GM19455 (cell line): ENCODE measurements around the gene GLI3.

Experiments
- ATAC-seq: cut with Tn5 transposase; IDR thresholded peaks from one replicate; pipeline ENCODE4 v1.9.1; 2021; ENCODE audit not compliant: unreplicated experiment

Gene GLI3

DNA sequence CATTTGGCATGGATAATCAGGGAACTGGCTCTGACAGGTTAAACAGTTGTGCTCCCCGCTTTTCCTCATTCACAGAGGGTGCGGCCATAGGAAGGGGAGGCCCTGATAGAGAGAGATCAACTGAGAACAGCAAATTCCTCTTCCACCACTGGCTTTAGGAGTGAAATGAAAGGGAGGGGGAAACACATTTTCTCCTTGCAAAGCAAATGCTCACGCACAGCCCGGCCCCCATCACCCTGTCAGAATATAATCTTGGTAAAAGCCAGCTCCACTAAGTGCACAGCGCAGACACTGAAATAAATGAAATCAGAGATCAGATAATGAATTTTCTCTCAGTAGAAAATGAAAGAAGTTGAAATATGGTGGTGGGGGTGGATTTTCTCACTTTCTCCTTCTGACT is 187.2 kb downstream of the GLI3 start:
- no peak for ATAC-seq

DNA sequence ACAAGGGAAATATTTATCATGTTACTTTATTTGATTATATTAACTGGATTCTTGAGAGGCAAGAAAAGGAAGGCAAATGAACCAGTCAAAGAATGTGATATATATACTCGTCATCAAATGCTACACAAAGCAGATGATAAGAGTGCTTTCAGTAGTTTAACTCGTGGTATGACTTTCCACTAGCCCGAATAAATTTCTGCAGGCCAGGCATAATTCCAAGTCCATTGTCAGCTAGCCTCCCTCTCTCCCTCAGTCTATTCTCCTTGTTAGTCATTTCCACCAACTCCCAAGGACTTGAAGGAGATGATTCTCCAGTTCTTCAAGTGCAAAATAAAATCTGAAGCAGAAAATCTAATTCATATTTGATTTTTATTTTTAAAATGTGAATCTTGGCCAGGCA is 190.5 kb downstream of the GLI3 start:
- ATAC-seq = no peak

DNA sequence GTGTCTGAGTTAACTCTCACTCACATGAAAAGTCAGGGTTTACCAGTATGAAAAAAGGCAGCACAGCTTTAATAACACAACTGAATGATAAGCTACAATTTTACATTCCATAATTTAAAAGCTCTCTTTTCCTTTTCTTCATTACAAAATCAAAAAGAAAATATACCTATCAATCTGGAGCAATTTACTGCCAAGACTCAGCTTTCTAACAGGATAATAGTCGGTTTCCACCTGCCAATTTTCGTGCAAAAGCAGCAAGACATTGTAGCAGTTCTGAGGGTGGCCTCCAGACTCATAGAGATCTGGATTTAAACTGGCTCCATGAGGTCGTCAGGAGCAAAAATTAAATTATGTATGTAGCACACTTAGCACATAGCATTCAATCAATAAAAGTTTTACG is 191.0 kb downstream of the GLI3 start:
- no peak for ATAC-seq

DNA sequence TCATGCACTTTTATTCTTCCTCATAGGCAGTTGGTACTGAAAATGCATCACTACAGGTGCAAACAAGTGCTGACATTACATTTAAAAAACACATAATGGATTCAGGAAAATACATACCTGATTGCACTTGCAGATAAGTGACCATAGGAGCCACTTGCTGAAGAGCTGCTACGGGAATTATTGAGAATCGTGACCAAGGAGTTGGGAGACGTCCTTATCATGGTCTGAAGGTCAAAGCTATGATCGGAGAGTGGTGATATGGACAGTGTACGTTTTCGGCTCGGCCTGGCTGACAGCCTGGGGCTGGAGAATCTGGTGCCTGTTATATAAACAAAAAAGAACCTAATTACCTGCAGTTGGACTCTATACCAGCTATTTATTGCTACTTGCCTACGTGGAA is 197.1 kb downstream of the GLI3 start:
- ATAC-seq = no peak

DNA sequence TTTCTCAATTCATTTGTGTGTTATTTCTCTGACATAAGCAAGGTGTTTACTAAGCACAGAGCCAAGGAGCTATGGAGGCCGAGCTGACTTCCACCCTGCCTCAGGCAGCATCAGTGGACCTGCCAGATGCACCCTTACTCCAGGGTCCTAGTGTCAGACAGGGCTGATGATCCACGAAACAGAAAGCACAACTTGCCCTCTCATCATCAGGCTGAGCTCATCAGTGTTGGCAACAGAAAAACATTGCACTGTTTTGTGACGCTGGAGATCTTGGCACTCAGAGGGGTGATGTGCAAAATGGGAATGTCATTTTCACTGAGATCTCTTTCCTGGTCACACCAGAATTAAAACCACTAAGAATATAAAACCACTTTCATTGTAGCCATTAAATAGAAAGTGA is 201.8 kb downstream of the GLI3 start:
- ATAC-seq = no peak

DNA sequence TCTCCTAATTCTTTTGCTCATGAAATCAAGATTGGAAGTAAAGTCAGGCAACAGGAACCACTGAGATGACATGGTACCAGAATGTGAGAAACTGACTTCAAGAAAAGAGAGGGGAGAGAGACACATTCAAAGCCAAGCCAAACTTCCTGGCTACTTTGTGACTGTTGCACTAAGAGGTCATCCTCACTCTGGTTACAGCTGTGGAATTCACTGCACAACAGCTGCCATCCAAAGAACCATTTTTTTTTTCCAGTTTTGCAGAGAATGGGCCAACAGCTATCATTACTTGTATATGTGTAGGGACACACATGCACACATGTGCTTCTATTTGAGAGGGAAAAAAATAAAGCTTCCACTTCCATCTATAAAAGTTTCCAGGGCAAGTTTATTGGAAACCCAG is 203.5 kb downstream of the GLI3 start:
- no peak for ATAC-seq

DNA sequence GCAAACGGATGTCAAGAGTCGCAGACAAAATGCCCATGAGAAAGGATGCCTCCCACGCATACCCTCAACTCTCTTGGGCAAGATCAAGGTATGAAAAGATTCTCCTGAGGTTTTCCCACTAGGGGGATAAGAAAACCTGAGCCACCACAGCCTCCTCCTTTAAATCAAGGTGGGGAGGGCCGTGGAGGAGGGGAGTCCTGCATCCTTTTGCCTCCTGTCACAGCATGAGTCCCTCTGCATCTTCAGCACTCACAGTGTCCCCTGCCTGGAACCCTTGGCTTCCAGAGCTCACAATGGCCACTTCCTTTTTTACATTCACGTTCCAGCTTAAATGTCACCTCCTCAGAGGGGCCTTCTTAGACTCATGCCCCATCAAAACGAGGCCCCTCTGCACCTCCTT is 207.6 kb downstream of the GLI3 start:
- no peak for ATAC-seq

DNA sequence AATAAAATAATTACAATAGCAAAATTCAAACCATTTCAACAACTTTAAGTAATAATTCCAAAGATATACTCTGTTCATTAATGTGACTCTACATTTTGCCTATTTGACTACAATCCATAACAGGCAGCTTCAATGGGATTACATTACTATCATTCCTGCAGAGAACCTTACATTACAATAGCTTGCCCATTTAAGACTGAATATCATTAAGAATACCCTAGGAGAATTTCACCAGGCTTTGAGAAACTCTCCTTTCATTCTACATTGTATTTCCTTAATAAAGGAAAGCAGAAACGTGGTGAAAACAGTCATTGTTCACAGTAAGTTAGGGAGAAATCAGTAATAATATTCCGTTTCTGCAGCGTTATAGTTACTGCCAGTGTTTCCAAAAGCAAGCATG is 209.5 kb downstream of the GLI3 start:
- ATAC-seq = no peak

DNA sequence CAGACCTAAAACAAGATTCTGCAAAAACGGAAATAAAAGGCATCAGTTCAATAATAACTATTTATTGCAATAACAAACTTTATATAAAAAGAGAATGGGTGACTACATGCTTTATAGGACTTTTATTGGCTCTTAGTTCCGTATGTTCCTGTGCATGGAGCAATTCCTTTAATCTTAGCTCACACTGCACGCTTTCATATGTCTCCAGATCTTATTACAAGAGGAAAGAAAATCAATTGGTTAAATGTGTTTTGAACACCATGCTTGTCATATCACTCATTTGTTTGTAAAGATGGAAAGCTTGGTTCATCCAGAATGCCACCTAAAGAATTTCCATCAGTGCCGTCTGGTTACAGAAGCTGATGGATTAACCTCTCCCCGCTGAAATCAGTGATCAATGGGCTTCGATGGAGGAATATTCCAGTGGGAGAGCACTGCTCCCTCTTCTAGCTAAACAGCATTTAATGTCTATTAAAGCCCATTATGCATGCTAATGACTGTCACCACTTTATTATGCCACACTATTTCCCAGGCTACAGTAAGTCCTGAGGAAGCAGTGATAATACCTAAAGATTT is 210.3 kb downstream of the GLI3 start:
- ATAC-seq = no peak

DNA sequence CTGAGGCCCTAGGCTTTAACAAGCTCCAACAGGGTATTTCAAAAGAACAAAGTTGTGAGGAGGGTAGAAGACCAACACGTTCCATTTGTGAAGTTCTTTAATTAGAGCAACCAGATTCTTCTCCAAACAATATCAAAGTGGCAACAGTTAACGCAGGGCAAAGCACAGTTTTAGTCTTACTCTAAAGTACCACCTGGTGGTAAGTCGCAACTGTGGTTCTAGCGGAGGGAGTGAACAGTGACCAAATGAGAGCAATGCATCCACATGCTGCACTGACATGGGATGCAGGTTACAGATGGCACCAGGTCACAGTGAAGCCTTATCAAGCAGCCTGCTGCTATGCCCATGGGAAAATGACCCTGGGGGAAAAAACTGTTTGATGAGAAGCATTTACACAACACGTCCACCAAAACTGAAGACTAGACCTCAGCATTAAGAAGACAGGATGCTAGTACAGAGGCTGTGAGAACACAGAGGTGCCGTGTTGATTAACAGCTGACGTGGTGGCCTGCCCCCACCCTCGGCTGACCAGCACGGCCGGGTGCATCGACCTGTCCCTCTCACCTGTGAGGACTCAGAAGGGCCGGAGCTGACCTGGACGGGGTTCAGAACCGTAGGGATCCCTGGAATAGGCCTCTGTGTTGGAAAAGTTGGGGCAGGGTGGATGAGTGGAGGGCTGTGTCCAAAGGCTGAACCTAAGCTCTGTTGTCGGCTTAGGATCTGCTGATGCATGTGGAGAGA is 211.2 kb downstream of the GLI3 start:
- ATAC-seq = no peak

DNA sequence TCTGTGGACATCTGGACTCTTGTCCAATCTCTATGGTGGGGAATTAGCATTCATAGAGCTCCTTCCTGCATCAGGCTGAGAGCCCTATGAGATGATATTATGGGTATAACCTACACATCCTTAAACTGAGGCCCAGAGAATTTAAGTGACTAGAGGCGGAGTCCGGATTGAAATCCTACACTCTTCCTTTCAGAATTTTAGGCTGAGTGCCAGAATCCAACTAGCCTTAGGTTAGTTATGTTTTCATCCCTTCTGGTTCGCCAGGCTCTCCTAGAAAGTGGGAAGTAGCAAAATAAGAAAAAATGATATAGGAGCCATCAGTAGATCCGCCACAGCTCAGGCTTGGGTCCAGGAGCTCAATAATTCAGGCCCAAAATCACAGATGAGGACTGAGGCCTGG is 212.5 kb downstream of the GLI3 start:
- no peak for ATAC-seq

DNA sequence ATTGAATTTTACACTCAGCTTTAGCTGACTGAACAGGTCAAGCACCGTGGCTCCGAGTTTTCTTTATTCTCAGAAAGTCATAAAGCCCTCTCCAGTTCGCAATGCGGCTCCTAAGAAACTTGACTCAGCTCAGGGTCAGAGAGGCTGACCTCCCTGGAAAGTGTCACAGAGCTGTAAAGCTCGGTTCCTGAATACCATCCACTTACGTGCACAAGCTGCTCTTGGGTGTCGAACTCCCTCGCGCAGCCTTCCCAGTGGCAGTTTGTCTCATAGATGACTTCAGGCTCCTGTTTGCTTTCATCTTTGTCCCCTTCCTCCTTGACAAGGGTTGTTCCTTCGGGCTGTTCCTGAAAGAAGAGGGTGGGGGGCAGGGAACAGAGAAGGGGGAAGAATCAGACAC is 213.7 kb downstream of the GLI3 start:
- ATAC-seq = no peak

DNA sequence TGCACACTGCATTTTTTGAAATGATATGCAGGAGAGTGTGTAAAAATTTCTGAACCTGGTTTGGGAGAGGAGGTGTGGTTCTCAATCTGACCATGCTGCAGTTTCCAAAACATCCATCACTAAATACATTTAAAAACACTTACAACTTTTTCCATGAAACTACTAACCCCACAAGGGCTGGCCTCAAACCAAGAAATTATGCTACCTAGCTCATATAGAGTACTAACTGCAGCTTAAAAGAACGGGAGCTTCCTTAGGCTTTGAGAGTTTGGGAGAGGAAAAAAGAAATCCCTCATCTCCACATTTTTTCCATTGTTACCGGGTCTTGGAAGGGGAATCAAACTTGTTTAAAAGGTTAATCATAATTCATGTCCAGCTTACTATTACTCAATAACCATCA is 214.2 kb downstream of the GLI3 start:
- ATAC-seq = no peak

DNA sequence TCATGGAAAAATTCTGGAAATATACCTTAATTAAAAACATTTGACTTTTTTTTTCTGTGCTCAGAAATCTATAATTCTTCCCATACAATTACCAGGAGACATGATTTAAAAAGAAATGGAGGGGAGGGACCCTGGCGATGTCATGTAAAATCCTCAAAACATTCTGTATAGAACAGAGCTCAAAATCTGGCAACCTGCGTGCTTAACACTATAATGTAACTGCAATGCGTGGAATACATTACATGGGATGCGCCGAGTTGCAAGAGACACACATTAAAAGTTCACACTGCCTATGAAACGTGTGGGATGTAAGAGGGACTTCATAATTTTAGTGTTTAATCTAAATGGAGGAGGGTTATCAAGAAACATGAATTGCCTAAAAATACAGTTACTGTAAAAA is 215.0 kb downstream of the GLI3 start:
- no peak for ATAC-seq

DNA sequence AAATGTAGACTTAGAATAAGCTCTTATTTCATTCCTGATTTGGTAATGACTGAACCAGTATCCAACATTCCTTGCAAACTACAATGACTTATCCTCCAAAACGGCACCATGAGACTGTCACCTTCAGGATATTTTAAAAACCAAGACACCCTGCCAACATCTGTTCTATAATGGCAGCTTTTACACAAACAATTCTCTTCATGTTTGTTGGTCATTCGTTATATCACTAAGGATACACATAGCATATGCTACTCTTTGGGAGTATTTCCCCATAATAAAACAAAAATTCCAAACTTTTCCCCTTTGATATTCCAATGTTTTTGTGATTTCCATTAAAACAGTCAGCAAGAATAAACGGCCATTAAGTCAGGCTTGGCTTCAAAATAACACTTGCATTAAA is 215.4 kb downstream of the GLI3 start:
- ATAC-seq = no peak

DNA sequence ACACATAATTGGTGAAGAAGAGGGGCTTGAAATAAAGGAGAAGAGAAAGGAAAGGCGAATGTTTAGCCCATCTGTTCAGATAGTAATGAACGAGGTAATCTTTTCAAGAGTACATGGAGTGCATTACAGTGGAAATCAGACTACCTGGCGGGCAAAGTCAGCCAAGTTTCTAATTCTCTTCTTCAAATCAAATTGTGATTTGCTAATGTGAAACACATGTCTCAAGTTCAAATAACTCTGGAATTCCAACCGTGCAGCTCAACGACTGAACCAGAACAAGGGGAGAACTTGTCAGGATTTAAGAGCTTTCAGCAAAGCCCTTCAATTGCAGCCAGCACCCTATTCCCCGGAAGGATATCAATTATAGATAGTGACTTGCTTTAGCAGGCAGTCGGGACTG is 216.9 kb downstream of the GLI3 start:
- ATAC-seq = no peak

DNA sequence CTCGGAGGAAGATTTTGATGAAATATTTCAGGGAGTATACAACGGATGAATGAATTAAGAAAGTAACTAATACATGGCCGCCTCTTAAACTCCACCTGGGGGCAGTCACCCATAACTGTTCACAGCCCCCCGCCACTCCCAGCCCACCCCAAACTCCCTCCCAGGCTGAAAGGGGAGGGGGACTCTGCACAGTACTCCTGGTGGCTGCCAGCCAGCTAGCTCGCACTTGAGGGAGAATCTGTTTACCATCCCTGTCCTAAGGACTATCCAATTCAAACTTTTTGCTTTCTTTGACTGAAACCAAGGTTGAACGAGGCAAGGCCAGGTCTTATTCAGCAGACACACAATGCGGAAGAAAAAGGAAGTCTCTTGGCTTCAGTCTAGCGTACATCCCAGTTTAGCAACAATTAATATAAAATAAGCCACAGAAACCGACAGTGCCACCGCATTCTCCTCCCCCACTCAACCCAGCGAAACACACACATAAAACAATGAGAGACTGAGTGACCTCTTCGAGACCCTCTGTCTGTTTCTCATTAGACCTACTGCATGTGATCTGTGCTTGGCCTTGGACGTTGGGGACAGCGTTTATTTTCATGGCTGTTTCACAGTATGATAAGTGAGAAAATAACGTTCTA is 219.5 kb downstream of the GLI3 start:
- ATAC-seq = no peak

DNA sequence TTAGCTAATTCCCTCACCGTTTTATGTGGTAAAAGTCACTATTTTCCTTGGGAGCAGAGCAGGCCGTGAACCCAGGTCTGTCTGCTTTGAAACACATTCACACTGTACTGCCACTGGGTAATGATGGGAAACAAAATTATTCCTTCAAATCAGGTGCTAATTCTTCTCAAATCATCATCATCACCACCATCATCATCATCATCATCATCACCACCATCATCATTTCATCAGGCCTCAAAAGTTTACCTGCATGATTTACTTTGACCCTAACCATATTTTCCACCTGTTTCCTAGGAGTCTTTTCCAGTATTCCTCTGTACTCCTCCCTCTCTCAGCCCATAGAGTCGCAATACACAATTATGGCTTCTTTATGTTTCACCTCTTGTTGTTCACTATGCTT is 220.5 kb downstream of the GLI3 start:
- ATAC-seq = no peak

DNA sequence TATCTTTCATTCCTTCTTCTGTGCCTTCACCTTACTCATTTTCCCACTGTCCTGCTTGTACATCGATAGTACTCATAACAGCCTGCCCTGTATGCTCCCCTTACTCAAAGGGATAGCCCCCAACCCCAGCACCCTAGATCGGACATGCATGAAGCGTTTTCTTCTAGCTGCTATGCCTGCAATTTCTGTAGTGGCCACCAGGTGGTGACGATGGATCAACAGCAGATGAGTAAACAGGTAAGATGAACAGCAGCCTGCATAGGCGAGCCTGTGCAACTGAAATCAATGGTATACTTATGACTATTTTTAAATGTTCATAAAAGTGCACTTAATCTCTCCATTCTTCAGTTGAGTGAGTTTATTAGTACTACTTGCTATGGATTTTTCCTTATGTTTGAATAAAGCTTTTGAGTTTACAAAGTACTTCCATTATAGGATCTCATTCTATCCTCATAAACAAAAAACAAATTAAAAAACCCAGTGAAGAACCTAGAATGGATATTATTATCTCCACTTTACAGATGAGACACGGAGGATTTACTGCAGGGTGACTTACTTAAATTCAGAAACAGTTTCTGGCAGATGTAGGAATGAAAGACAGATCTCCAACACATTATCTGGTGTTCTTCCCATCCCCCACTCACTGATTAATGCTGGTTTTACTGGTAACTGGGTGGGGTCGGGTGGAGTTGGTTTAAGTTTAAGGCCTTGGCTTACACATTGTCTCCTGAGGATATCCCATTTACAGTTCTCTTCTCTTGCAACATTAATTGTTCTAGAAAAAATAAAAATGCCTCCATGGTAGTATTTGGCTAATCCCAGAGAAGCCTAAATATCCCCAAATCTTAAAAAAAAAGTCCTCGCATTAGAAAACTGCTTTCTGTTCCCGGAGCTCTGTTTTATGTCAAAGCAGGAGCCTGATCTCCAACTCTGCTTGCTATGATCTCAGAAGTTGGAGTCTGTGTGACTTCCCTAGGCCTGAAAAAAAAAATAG is 222.1 kb downstream of the GLI3 start:
- no peak for ATAC-seq

DNA sequence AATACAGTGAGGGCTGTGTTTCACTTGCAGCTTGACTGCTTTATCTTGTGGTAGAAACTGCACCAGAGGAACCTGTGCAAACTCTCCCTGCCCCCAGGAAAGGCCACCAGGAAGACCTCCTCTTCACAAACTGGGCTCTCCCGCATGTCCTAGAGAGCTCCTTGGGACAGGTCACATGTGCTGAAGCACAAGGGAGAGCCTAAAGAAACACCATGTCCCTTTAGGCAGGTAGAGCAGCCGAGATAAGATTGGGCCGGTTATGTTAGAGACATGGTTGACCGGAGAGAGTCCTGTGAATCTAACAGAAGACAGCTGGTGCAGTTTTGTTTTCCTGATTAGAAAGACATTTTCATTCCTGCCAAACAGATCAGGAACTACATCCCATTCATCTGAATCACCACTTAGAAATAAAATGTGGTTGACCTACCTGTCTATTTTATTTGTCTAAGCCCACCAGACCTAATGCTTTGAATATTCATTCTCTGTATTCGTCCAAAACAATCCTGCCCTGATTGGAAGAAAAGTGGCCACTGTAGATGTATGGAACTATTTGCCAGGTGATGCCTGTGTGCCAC is 224.1 kb downstream of the GLI3 start:
- no peak for ATAC-seq

DNA sequence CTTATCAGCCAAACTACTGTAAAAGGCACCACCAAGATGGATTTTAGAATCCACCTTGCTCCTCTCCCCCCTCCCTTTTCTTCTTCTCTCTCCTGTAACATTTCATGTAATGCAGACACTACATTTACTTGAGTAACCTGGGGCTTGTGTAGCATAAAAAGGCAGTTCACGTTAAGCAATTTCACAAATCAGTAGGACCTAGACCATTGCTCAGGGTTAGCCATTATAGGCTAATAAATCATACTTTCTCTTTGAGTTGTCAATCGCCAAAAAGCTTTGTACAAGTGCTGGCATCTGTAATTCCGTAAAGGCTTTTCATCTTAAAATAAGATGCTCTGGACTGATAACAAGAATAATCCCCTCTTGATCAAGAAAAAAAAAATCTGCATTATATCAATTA is 224.7 kb downstream of the GLI3 start:
- ATAC-seq = no peak
